NCI-H187 (cell line): ENCODE data around the gene CTAG2.
"Not testable (repeated sequence)": the region's sequence is repeated elsewhere in the genome, so short reads cannot be mapped to it uniquely, and the experiment has no call there.

ENCODE experiments used
- DNase-seq, 2 experiments: peaks; one replicate each; lab custom pipeline; 2025; lab: John Stamatoyannopoulos, UW

The CTAG2 gene

DNA sequence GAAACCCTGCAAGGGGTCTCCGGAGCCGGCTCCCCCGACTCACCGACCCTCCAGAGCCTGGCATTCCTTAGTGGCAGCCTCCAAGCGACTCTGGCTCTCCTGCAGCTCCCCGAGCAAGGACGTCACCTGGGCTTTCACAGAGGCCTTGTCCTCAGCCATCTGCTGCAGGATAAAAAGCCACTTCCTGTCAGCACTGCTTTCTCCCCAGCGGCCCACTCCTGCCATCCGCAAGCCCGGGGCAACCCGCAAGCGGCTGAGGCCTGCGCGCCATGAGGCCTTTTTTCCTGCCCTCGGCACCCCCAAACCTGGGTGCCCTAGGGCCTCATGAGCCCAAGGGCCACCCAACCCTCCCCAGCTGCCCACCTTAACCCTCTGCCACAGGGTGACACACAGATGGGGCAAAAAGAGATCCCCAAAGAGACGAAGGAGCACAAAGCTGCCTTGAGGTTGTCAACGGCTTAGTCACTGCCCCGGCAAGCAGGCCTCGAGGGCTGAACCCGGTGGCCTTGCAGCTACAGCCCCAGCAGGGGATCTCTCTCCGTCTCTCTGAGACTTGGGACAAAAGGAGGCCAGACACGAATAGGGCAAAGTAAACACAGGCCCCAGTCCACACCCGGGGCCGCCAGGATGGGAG is 7.5 kb downstream of the CTAG2 start:
- not testable (repeated sequence) for DNase-seq

DNA sequence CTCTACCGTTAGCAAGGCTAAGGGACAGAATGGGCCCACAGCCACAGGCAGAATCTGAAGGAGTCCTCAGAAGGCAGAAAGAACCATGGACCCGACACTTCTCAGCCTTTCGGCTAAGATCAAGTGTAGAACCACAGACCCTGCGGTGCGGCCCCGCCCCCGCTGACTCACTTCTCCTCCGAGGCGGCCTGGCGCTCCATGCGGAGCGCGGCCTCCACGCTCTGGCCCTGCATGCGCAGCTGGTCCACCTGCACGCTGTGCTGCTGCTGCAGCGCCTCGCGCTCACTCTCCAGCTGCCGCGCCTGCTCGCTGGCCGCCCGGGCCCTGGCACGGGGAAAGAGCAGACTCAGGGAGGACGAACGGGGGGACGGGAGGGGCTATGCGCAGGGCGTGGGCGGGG is 9.7 kb downstream of the CTAG2 start:
- not testable (repeated sequence) for DNase-seq

DNA sequence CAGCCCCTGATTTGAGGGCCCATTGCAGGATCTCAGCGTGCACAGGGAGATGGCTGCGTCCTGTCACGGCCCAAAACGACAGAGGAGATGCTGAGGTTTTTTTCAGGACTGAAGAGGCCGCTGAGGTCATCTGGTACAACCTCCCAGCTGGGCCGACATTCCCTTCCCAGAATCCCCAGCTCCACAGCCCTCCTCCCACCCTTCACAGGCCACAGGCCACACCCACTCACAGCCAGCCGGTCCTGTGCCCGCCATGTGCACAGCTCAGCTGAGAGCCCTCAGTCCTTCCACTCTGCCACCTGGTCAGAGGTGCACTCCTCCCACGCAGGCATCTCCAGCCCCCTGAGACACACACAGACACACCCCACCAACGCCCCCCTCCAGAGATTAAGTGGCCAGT is 11.6 kb downstream of the CTAG2 start:
- DNase-seq, result not testable (repeated sequence)

DNA sequence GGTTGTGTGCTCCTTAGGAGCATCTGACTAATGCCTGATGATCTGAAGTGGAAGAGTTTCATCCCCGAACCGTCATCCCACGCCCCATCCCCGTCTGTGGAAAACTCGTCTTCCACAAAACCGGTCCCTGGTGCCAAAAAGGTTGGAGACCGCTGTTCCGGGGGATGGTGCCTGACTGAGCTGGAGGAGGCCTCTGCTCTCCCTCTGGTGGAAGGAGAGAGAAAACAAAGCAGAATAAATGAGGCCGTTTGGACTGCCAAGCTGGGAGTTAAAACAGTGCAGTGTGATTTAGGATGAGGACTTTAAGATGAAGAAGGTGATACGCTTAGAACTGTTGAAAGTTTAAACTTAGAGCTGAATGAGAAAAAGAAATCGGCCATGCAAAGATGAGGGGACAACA is 19.7 kb downstream of the CTAG2 start:
- not testable (repeated sequence) for DNase-seq

DNA sequence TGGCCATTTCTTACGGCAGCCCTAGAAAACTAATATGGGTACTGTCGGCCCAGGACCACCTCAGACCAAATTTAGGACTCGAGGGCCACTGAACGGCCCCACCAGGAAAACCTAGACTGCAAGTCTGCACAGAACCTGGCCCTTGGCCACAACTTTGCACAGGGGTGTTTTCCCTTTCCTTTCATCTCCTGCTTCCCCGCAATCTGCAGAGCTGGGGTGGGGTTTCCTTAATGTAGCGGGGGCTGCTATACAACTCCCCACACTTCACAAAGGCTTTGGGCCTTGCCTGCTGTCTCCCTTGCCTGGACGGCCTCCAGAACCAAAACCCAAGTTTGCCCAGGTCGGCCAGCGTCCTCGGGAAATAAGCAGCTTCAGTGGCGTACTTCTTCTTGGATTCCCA is 22.4 kb downstream of the CTAG2 start:
- not testable (repeated sequence) for DNase-seq

DNA sequence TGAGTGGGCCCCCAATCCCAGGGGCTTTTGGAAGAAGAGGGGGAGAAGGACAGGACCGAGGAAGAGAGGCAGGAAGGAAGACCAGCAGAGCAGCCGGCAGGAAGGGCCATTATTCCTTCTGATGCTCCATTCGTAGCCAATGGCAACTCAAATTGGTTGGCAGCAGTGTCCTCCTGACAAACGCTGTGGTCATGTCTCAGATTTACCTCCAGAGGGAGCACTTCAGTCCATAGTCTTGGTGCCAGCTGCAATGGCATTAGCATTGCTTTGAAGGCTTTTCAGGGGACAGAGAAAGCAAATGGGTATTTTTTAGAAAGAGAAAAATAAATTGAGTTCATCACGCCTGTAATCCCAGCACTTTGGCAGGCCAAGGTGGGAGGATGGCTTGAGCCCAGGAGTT is 24.4 kb downstream of the CTAG2 start:
- not testable (repeated sequence) for DNase-seq

DNA sequence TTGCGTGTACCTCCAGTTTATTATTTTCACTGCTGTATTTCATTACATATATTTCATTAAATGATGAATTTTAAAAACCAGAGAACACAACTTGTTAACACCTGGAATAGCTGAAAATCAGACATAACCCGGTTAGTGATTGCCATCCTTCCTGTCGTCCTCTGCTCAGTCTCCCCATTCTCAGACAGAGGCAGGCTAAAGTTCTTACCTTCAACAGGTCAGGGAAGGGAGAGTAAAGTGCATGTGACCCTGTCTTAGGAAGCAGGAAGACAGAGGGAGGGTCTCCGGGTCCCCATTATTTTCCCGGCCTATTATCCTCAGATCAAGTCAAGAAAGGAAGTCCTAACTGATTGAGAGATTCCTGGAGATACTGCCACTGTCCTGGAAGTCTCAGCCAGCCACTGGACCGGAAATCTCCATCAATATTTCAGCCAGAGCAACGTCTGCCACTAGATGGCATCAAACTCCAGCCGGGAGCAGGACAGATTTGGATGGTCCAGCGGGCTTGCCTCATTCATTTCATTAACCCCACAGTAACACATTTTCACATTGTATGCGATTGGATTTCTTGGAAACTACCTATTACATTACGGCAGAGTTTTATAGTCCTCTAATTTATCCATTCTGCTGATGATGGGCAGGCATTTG is 32.5 kb downstream of the CTAG2 start:
- not testable (repeated sequence) for DNase-seq

DNA sequence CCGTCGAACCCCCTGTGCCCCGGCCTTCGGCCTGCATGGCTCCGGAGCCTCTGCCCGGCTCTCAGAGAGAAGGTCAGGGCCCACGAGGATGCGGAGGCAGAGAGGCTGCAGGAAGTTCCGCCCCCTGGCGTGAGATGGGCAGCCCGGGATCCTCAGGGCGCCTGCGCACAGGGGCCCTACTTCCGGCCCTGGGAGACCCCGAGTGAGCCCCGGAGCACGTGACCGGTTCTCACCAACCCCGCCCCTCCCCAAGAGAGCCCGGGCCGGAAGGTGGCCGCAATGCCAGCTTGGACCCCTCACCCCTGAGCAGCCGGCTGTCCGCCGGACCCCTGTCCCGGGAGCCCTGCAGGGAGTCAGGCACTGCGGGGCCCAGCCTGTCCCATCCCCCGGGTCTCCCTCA is 34.2 kb downstream of the CTAG2 start, which contains the start of gene CTAG1B:
Gene CTAG1B (minus strand): TSS at position 101 of the 400 bp plus-strand sequence. CDS start 64 bp downstream, at position 37.
- DNase-seq, result not testable (repeated sequence)

DNA sequence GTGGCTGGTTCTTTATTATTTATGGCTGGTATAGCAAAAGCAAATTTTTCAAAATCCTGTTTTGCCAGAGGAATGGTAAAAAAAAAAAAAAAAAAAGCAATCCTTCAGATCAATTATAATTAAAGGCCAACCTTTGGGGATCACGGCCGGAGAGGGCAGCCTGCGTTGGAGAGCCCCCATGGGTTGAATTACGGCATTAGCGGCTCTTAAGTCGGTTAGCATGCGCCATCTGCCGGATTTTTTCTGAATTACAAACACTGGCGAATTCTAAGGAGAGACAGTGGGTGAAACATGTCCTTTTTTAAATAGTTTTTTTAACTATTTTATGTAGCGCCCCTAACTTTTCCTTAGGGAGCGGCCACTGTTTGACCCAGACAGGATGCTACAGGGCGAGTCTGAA is 39.8 kb downstream of the CTAG2 start:
- not testable (repeated sequence) for DNase-seq

DNA sequence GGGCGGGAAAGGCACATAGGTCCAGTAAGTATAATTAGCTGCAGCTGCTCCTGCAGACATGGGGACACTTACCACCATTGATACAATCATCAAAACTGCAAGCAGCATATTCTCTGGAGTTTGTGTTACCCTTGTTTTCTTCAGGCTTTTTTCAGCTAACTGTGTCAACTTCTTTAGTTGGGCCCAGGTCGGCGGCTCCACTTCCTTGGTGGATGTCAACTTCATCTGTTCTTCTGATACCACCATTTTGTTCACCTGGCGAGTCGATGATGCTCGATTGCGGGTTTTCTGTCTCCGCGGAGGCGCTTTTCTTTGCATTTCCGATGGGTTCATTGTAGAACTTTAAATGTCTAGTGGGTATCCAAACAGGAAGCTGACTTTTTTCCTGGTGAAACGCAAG is 42.2 kb downstream of the CTAG2 start:
- DNase-seq, result not testable (repeated sequence)

DNA sequence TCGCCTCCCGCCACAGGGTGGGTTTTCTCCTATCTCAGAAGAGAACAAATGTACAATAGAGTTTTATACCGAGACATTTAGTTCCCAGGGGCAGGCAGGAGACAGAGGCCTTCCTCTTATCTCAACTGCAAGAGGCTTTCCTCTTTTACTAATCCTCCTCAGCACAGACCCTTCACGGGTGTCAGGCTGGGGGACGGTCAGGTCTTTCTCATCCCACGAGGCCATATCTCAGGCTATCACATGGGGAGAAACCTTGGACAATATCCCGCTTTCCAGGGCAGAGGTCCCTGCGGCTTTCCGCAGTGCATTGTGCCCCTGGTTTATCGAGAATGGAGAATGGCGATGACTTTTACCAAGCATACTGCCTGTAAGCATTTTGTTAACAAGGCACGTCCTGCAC is 44.6 kb downstream of the CTAG2 start:
- DNase-seq, result not testable (repeated sequence)

DNA sequence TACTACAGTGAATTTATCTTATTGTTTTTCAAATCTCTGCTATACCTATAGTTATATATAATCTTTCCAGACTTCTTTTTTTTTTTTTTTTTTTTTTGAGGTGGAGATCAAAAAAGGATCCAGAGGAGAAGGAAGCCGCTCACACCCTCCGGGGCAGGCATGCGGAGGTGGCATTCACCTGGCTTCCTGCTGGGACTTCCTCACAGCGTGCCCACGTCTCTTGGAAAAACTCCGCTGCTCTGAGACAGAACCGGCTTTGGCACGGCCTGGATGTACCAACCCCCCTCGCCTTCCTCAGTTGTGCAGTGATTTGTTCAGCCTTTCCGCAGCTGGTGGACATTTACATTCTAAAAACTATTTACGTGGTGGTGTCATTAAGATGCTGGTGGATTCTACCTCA is 45.4 kb downstream of the CTAG2 start:
- not testable (repeated sequence) for DNase-seq

DNA sequence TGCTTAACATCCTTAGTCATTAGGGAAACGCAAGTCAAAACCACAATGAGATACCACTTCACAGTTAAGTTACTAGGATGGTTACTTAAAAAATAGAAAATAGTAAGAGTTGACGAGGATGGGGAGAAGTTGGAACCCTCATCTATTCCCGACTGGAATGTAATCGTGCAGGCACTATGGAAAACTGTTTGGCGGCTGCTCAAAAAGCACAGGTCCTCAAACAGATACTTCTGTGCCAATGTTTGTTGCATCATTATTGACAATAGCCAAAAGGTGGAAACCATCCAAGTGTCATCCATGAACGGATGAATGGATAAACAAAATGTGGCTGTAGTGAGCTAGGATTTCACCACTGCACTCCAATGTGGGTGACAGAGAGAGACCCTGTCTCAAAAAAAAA is 46.0 kb downstream of the CTAG2 start:
- no peak for DNase-seq

DNA sequence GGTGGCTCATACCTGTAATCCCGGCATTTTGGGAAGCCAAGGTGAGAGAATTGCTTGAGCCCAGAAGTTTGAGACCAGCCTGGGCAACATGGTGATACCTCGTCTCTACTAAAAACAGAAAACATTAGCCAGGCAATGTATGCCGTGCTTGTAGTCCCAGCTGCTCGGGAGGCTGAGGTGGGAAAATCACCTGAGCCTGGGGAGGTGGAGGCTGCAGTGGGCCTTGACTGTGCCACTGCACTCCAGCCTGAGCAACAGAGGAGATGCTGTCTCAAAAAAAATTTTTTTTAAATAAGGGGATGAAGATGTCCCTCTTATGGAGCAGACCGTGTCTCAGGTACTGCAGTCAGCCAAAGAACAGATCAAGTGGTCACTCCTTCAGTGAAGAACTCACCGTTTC is 47.8 kb downstream of the CTAG2 start:
- DNase-seq, result no peak

DNA sequence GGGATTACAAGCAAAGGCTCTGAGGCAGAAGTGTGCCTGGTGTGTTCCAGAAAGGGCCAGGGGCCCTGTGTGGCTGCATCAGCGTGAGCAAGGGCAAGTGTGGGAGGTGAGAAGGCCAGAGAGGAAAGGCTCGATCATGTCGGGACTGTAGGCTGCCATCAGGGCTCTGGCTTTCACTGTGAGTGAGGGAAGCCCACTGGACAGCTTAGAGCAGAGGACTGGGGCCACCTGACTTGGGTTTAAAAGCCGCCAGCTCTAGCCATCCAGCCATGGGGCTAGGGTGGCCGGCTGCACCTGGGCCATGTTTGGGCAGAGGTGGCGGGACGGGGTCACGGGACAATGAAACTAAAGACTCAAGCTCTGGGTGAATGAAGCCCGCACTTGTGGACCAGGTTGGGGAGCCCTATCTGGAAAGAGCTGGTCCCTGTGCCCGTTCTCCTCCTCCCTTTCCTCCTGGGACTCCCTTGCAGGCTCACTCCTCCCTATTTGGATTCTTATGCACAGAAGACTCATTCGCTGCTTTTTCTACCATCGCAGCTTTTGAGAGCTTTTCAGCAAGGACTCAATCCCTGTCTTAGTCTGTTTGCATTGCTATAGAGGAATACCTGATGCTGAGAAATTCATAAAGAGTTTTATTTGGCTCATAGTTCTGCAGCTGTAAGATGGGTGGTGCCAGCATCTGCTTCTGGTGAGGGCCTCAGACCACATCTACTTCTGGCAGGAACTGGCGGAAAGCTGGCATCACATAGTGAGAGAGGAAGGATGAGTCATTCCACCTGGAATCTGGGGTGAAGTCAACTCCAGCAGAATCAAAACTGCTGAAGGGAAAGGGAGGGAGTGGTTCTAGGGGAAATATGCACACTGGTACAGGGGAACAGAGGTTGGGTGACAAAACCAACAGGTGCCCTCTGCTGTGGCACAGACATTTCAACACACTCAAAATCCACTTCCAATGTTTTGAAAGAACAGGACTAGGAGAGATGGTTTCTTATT is 49.6 kb downstream of the CTAG2 start:
- DNase-seq, result no peak

DNA sequence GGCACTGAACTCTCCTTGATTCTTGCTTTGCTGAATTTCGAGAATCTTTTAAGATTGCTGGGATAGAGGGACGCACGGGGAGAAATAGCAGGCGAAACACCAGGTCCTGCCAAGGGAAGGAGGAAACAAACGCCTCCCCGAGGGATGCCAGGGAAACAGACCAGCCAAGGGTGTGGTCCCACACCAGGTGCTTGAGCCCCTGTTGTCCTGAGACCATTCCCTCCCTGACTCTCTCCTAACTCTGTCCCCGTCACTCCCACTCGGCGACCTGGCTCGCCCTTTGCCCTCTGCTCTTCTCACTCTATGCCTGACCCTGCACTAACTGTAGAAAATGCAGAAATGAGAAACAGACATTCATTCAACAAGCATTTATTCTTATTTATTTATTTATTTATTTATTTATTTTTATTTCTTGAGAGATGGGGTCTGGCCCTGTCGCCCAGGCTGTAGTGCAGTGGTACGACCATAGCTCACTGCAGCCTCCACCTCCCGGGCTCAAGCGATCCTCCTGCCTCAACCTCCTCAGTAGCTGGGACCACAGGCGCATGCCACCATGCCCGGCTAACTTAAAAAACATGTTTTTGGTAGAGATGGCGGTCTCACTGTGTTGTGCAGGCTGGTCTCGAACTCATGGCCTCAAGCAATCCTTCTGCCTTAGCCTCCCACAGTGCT is 50.5 kb downstream of the CTAG2 start:
- no peak for DNase-seq

DNA sequence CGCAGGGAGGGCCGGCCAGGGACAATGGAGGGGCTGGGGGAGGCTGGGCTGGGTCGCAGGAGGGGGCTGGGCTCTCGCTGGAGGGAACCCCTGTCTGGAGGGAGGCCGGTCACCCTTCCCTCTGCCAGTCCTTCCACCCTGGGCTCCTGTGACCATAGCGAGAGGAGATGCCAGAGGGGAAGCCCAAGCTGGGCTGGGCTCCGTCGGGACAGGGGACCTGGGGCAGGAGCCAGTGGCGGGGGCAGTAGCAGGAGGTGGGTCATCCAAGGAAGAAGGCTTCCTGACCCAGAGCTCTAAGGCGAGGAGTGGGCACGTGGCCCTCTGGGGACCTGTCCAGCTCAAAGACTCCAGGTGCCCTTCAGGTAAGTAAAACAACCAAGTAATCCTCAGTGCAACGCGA is 51.2 kb downstream of the CTAG2 start:
- DNase-seq, result no peak
